ENCODE data around the gene MED19.

The MED19 gene

GRCh38 chr11:57746920-57747319 is 34.9 kb upstream of the MED19 start:
- TF ChIP-seq POLR2AphosphoS5 (IDR thresholded peaks at IDR 0.05; ENCODE audit: low read depth, low read length) = no peak
- TF ChIP-seq, protein P1, sequence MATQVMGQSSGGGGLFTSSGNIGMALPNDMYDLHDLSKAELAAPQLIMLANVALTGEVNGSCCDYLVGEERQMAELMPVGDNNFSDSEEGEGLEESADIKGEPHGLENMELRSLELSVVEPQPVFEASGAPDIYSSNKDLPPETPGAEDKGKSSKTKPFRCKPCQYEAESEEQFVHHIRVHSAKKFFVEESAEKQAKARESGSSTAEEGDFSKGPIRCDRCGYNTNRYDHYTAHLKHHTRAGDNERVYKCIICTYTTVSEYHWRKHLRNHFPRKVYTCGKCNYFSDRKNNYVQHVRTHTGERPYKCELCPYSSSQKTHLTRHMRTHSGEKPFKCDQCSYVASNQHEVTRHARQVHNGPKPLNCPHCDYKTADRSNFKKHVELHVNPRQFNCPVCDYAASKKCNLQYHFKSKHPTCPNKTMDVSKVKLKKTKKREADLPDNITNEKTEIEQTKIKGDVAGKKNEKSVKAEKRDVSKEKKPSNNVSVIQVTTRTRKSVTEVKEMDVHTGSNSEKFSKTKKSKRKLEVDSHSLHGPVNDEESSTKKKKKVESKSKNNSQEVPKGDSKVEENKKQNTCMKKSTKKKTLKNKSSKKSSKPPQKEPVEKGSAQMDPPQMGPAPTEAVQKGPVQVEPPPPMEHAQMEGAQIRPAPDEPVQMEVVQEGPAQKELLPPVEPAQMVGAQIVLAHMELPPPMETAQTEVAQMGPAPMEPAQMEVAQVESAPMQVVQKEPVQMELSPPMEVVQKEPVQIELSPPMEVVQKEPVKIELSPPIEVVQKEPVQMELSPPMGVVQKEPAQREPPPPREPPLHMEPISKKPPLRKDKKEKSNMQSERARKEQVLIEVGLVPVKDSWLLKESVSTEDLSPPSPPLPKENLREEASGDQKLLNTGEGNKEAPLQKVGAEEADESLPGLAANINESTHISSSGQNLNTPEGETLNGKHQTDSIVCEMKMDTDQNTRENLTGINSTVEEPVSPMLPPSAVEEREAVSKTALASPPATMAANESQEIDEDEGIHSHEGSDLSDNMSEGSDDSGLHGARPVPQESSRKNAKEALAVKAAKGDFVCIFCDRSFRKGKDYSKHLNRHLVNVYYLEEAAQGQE (IDR thresholded peaks at IDR 0.05; ENCODE audit: insufficient read depth in 1 of 2, low read depth in 2 of 2, low read length in 2 of 2) = no peak

GRCh38 chr11:57745206-57745605 is 33.2 kb upstream of the MED19 start:
- TF ChIP-seq FOXP2 (optimal IDR thresholded peaks at IDR 0.05; ENCODE audit: borderline replicate concordance, extremely low read depth, extremely low read length, insufficient read depth) = no peak
- TF ChIP-seq, protein P1 (IDR thresholded peaks at IDR 0.05; ENCODE audit: insufficient read depth in 1 of 2, low read depth in 2 of 2, low read length in 2 of 2) = no peak
- TF ChIP-seq POLR2AphosphoS5 (IDR thresholded peaks at IDR 0.05; ENCODE audit: low read depth, low read length) = 0 out of 2 replicates have a peak, but pooled peaks have one; percentile 10

DNA sequence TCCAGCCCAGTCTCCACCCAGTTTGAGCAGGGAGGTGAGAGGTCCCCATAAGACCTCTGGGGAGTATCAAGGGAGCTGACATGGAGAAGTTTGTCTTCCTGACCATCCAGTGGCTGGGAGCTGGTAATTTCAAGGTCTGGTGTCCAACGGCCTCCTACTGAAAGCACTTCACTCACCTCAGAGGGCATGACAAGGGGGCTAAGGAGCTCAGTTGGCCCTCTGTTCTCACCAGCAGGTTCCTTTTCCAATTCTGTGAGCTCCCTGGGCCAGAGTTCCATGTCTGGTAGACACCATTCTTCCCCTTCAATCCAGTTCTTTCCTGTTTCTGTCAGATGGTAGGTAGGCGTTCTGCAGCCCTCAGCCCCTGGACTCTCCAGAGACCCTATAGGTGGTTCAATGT is 32.3 kb upstream of the MED19 start:
- TF ChIP-seq POLR2AphosphoS5 (IDR thresholded peaks at IDR 0.05; ENCODE audit: low read depth, low read length) (no peak; the same call in 1 of the 2 replicates), FOXP2 (optimal IDR thresholded peaks at IDR 0.05; ENCODE audit: borderline replicate concordance, extremely low read depth, extremely low read length, insufficient read depth) (no peak), SIN3A (IDR thresholded peaks at IDR 0.05; ENCODE audit: borderline replicate concordance, insufficient read depth, low read length) (no peak), TAF1 (IDR thresholded peaks at IDR 0.05; ENCODE audit: borderline replicate concordance, insufficient read depth, low read length) (no peak)
- TF ChIP-seq, protein P1 (IDR thresholded peaks at IDR 0.05; ENCODE audit: insufficient read depth in 1 of 2, low read depth in 2 of 2, low read length in 2 of 2) = no peak

DNA sequence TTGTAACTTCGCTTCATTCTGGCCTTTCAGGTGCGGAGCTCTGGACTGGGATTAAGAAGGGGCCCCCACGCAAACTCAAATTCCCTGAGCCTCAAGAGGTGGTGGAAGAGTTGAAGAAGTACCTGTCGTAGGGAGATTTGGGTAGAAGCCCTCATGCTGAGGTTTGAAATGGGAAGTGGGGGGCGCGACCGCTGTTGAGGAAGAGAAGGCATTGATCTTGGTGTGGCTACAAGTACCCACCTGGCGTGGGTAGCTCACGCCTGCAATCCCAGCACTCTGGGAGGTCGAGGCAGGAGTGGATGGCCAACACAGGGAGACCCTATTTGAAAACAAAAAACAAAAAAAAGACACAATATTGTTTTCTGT is 30.1 kb upstream of the MED19 start:
- TF ChIP-seq SIN3A (IDR thresholded peaks at IDR 0.05; ENCODE audit: borderline replicate concordance, insufficient read depth, low read length) = no peak
- TF ChIP-seq POLR2AphosphoS5 (IDR thresholded peaks at IDR 0.05; ENCODE audit: low read depth, low read length) = no peak
- TF ChIP-seq, protein P1 (IDR thresholded peaks at IDR 0.05; ENCODE audit: insufficient read depth in 1 of 2, low read depth in 2 of 2, low read length in 2 of 2) = peak in 1 of 2 experiments; percentile 38; a peak in 1 of 4 replicates

DNA sequence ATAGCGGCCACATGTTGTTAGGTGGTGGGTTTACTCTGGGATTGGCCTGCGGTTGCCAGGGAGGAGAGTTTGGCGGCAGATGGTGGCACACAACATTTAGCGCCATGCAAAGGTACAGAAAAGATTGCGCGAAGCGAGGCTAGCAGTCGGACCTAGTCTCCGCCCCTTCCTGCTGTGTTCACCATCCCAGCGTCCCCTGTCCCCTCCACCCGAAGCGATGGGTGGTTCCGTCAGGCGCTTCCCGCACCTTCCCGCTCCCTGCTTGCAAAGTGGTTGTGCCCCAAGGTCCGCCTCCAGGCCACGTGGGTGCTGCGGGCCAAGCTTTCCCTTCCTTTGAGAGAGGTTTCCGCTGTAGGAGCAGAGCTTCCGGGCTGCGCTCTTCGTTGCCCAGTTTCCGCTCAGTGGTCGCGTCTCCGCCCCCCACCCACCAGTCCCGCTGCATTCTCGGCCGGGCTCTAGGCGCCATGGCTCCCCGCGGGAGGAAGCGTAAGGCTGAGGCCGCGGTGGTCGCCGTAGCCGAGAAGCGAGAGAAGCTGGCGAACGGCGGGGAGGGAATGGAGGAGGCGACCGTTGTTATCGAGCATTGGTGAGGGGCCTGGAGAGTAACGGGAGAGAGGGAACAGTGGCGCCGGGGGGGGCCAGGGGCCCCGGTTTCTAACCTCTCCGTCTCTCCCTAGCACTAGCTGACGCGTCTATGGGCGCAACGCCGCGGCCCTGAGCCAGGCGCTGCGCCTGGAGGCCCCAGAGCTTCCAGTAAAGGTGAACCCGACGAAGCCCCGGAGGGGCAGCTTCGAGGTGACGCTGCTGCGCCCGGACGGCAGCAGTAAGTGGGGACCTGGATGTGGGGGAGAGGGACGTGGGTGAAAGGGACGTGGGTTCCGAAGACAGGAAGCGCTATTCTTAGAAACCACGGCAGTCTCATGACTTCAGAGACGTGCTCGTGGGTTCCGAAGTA is 29.4 kb upstream of the MED19 start, which contains the start of gene SELENOH:
Gene SELENOH, plus strand, starts transcription at position 360 of the 955 bp plus-strand sequence. Its CDS starts 105 bp downstream, at position 465.
- TF ChIP-seq, protein P1 (IDR thresholded peaks at IDR 0.05; ENCODE audit: insufficient read depth in 1 of 2, low read depth in 2 of 2, low read length in 2 of 2) = 0 out of 4 replicates have a peak, but pooled peaks of 1 of the 2 experiments have one; percentile 34
- TF ChIP-seq SIN3A (IDR thresholded peaks at IDR 0.05; ENCODE audit: borderline replicate concordance, insufficient read depth, low read length) (peak; percentile 61; the same call in 1 of the 2 replicates), POLR2AphosphoS5 (IDR thresholded peaks at IDR 0.05; ENCODE audit: low read depth, low read length) (peak; percentile 98), TAF1 (IDR thresholded peaks at IDR 0.05; ENCODE audit: borderline replicate concordance, insufficient read depth, low read length) (peak; percentile 92; the same call in 1 of the 2 replicates), FOXP2 (optimal IDR thresholded peaks at IDR 0.05; ENCODE audit: borderline replicate concordance, extremely low read depth, extremely low read length, insufficient read depth) (peak; percentile 99)
